ENCODE data around the gene LYRM2. TPM values are rescaled to one million over a fixed set of nuclear protein-coding genes. Genes with fewer than 3 reads are reported as not detected.

Gene LYRM2
- total RNA-seq, 4 donors from 2014 or later, result 12.0 to 20.1 (median 13.6) TPM

- Histone ChIP-seq H3K4me3 (no peak overlapping the region), H3K27ac (no peak overlapping the region), H3K9me3 (no peaks in the 10 kb centered on the region), H3K27me3 (no peaks in the 10 kb centered on the region), H3K4me1 (no peaks in the 10 kb centered on the region), H3K36me3 (no peaks in the 10 kb centered on the region)
- DNase-seq (ENCODE audit: low spot score in 2 of 2), result no peak
- 64 to 75% methylated on average over 2 of the region's 2 CpGs for WGBS, 2 donors
- no peak for TF ChIP-seq EP300 (IDR thresholded peaks at IDR 0.05)
- TF ChIP-seq POLR2A (IDR thresholded peaks at IDR 0.05), result no peak
- TF ChIP-seq CTCF (IDR thresholded peaks at IDR 0.05), result no peak
Measured at GRCh38 chr6:89597372-89597771, 41.2 kb downstream of the LYRM2 start.

- Histone ChIP-seq H3K36me3 (no peaks in the 10 kb centered on the region), H3K27ac (no peak overlapping the region), H3K4me1 (no peaks in the 10 kb centered on the region), H3K9me3 (no peaks in the 10 kb centered on the region), H3K4me3 (no peak overlapping the region), H3K27me3 (no peaks in the 10 kb centered on the region)
- TF ChIP-seq CTCF (IDR thresholded peaks at IDR 0.05) (no peak), EP300 (IDR thresholded peaks at IDR 0.05) (no peak), POLR2A (IDR thresholded peaks at IDR 0.05) (no peak)
- no peak for DNase-seq (ENCODE audit: low spot score in 2 of 2)
- 63 to 83% methylated on average over 1 of the region's 1 CpG for WGBS, 2 donors
Measured at GRCh38 chr6:89596484-89596883, 42.1 kb downstream of the LYRM2 start.

GRCh38 chr6:89596056-89596455, 42.5 kb downstream of the LYRM2 start:
- Histone ChIP-seq H3K9me3 (no peaks in the 10 kb centered on the region), H3K4me3 (no peak overlapping the region), H3K36me3 (no peaks in the 10 kb centered on the region), H3K27ac (no peak overlapping the region), H3K27me3 (no peaks in the 10 kb centered on the region), H3K4me1 (no peaks in the 10 kb centered on the region)
- DNase-seq (ENCODE audit: low spot score in 2 of 2), result no peak
- 80 to 94% methylated on average over 2 of the region's 2 CpGs for WGBS, 2 donors
- TF ChIP-seq CTCF (IDR thresholded peaks at IDR 0.05) (no peak), EP300 (IDR thresholded peaks at IDR 0.05) (no peak), POLR2A (IDR thresholded peaks at IDR 0.05) (no peak)

GRCh38 chr6:89591745-89592144, 46.8 kb downstream of the LYRM2 start:
- H3K27ac ChIP-seq, result no peak overlapping the region
- no peak for TF ChIP-seq EP300 (IDR thresholded peaks at IDR 0.05)
- no peak for TF ChIP-seq POLR2A (IDR thresholded peaks at IDR 0.05)
- no peak for TF ChIP-seq CTCF (IDR thresholded peaks at IDR 0.05)
- no peak for DNase-seq (ENCODE audit: low spot score in 2 of 2)
- no peaks in the 10 kb centered on the region for H3K4me1 ChIP-seq
- H3K36me3 ChIP-seq, result no peaks in the 10 kb centered on the region
- H3K4me3 ChIP-seq, result no peak overlapping the region
- H3K9me3 ChIP-seq, result no peaks in the 10 kb centered on the region
- 87 to 91% methylated on average over 4 of the region's 4 CpGs for WGBS, 2 donors
- no peaks in the 10 kb centered on the region for H3K27me3 ChIP-seq

- Histone ChIP-seq H3K9me3 (no peaks in the 10 kb centered on the region), H3K4me1 (no peaks in the 10 kb centered on the region), H3K27ac (no peak overlapping the region), H3K36me3 (no peaks in the 10 kb centered on the region), H3K27me3 (no peaks in the 10 kb centered on the region), H3K4me3 (no peak overlapping the region)
- TF ChIP-seq EP300 (IDR thresholded peaks at IDR 0.05), result no peak
- TF ChIP-seq POLR2A (IDR thresholded peaks at IDR 0.05), result no peak
- DNase-seq (ENCODE audit: low spot score in 2 of 2), result no peak
- 55 to 58% methylated on average over 2 of the region's 2 CpGs for WGBS, 2 donors
Measured at GRCh38 chr6:89590133-89590532, 48.4 kb downstream of the LYRM2 start.

Data from tibial nerve (tissue), 4 donors.